Measurements from ENCODE around the gene LILRB4.

LILRB4 gene

DNA sequence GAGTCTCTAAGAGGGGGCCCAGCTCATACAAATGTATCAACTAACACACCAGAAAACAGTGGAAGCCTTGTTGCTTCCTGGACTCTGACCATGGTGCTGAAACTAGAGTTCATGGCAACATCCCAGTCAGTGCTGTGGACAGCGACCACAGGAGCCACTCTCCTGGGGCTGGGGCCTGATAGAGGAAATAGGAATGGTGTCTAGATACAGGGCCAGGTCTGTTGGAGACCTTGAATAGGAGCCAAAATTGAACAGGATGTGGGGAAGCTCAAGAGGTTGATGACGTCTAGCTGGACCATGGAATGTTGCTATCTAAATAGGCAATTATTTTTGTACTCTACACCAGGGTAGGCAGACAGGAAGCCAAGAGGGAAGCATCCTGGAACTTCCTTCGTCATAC is 21.7 kb downstream of the LILRB4 start:
- WGBS (ENCODE audit: extremely low coverage, insufficient coverage, low lambda C conversion rate): no CpG with 5 or more reads among the region's 3 CpGs
- peak; percentile 11 for DNase-seq

DNA sequence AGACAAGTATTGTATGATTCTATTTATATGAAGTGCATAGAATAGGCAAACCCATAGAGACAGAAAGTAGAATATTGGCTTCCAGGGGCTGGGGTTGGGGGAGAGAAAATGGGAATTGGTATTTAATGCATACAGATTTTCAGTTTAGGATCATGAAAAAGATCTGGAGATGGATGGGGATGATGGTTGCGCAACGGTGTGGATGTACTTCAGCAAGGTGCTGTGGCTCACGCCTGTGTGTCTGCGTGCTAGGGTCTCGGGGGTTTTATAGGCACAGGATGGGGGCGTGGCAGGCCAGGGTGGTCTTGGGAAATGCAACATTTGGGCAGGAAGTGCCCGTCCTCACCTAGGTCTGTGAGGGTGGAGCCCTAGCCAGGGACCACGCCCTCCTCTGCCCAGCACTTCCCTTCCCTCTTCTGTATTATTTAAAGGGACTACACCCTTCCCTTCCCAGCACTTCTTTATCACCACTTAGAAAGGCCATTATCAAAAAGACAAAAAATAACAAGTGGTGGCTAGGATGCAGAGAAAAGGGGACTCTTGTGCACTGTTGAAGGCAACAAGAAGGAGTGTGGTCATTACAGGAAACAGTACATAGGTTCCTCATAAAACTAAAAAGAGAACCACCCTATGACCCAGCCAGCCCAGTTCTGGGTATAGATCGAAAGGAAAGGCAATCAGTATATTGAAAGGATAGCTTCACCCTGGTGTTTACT is 29.0 kb downstream of the LILRB4 start:
- no CpG with 5 or more reads among the region's 9 CpGs for WGBS (ENCODE audit: extremely low coverage, insufficient coverage, low lambda C conversion rate)
- Histone ChIP-seq H3K56ac (ENCODE audit: low read length) (no peak overlapping the region), H3K79me2 (ENCODE audit: control insufficient read depth, insufficient read depth, low read length) (no peaks in the 10 kb centered on the region), H3K27me3 (ENCODE audit: insufficient read depth, low read length, poor library complexity) (no peaks in the 10 kb centered on the region), H3K4me3 (ENCODE audit: low read length) (no peak overlapping the region), H3K18ac (ENCODE audit: low read length) (no peak overlapping the region), H2BK120ac (ENCODE audit: low read depth, low read length) (no peak overlapping the region), H3K4ac (ENCODE audit: low read depth, low read length) (no peak overlapping the region), H2AK5ac (ENCODE audit: low read length) (no peak overlapping the region), H3K36me3 (ENCODE audit: control insufficient read depth, insufficient read depth, low read length) (no peaks in the 10 kb centered on the region), H3K23ac (ENCODE audit: low read length) (no peak overlapping the region), H3K4me2 (ENCODE audit: low read length) (no peak overlapping the region), H4K8ac (ENCODE audit: low read depth, low read length) (no peak overlapping the region), H4K5ac (ENCODE audit: low read length) (no peak overlapping the region), H3K4me1 (ENCODE audit: control insufficient read depth, low read depth, low read length) (no peaks in the 10 kb centered on the region), H3K9ac (ENCODE audit: low read length) (no peak overlapping the region), H3K27ac (ENCODE audit: low read depth, low read length) (no peak overlapping the region), H3K79me1 (ENCODE audit: low read length) (no peaks in the 10 kb centered on the region), H2BK5ac (ENCODE audit: low read length) (no peak overlapping the region), H2BK15ac (replicated peaks; ENCODE audit: low read depth) (no peak overlapping the region)
- no peak for DNase-seq

More for the DNA sequence above, 21.7 kb downstream of the LILRB4 start:
- Histone ChIP-seq H3K79me1 (ENCODE audit: low read length) (no peaks in the 10 kb centered on the region), H2BK5ac (ENCODE audit: low read length) (no peak overlapping the region), H4K8ac (ENCODE audit: low read depth, low read length) (no peak overlapping the region), H4K5ac (ENCODE audit: low read length) (no peak overlapping the region), H3K56ac (ENCODE audit: low read length) (no peak overlapping the region), H3K4me1 (ENCODE audit: control insufficient read depth, low read depth, low read length) (no peaks in the 10 kb centered on the region), H2BK120ac (ENCODE audit: low read depth, low read length) (no peak overlapping the region), H3K23ac (ENCODE audit: low read length) (no peak overlapping the region), H3K36me3 (ENCODE audit: control insufficient read depth, insufficient read depth, low read length) (no peaks in the 10 kb centered on the region), H2AK5ac (ENCODE audit: low read length) (no peak overlapping the region), H3K4ac (ENCODE audit: low read depth, low read length) (no peak overlapping the region), H3K4me3 (ENCODE audit: low read length) (no peak overlapping the region), H3K27ac (ENCODE audit: low read depth, low read length) (no peak overlapping the region), H3K4me2 (ENCODE audit: low read length) (no peak overlapping the region), H2BK15ac (replicated peaks; ENCODE audit: low read depth) (no peak overlapping the region), H3K18ac (ENCODE audit: low read length) (no peak overlapping the region), H3K27me3 (ENCODE audit: insufficient read depth, low read length, poor library complexity) (no peaks in the 10 kb centered on the region), H3K9ac (ENCODE audit: low read length) (no peak overlapping the region), H3K79me2 (ENCODE audit: control insufficient read depth, insufficient read depth, low read length) (no peaks in the 10 kb centered on the region)

DNA sequence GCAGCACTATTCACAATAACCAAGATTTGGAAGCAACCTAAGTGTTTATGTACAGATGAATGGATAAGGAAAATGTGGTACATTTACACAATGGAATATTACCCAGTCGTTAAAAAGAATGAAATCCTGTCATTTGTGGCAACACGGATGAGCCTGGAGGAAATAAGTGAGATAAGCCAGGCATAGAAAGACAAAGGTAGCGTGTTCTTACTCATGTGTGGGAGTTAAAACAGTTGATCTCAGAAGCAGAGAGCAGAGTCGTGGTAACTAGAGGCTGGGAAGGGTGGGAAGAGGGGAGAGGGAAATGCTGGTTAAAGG is 29.5 kb downstream of the LILRB4 start:
- Histone ChIP-seq H2BK15ac (replicated peaks; ENCODE audit: low read depth) (no peak overlapping the region), H2AK5ac (ENCODE audit: low read length) (no peak overlapping the region), H2BK5ac (ENCODE audit: low read length) (no peak overlapping the region), H3K36me3 (ENCODE audit: control insufficient read depth, insufficient read depth, low read length) (no peaks in the 10 kb centered on the region), H3K4me3 (ENCODE audit: low read length) (no peak overlapping the region), H3K27ac (ENCODE audit: low read depth, low read length) (no peak overlapping the region), H3K23ac (ENCODE audit: low read length) (no peak overlapping the region), H3K79me1 (ENCODE audit: low read length) (no peaks in the 10 kb centered on the region), H4K5ac (ENCODE audit: low read length) (no peak overlapping the region), H3K79me2 (ENCODE audit: control insufficient read depth, insufficient read depth, low read length) (no peaks in the 10 kb centered on the region), H3K4ac (ENCODE audit: low read depth, low read length) (no peak overlapping the region), H3K4me2 (ENCODE audit: low read length) (no peak overlapping the region), H3K9ac (ENCODE audit: low read length) (no peak overlapping the region), H3K18ac (ENCODE audit: low read length) (no peak overlapping the region), H4K8ac (ENCODE audit: low read depth, low read length) (no peak overlapping the region), H3K27me3 (ENCODE audit: insufficient read depth, low read length, poor library complexity) (no peaks in the 10 kb centered on the region), H3K4me1 (ENCODE audit: control insufficient read depth, low read depth, low read length) (no peaks in the 10 kb centered on the region), H3K56ac (ENCODE audit: low read length) (no peak overlapping the region), H2BK120ac (ENCODE audit: low read depth, low read length) (no peak overlapping the region)
- DNase-seq: no peak
- WGBS (ENCODE audit: extremely low coverage, insufficient coverage, low lambda C conversion rate): no CpG with 5 or more reads among the region's 4 CpGs

DNA sequence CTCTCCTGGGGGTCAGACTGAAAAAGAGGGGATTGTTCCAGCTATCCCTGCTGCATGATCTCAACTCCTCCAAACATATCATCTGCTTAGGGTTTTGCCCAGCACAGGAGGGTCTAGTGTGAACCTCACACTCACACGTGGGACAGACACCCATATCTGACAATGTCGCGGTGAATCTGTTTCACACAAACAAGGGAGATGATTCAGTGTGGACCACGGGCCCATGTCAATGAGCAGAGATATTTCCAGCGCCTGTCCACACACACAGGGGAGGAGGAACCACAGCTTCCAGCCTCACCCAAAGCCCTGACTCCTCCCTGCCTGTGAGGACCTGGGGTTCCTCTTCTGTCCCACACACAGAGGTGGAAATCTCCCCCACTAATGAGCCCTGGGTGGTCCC is 31.9 kb downstream of the LILRB4 start:
- WGBS (ENCODE audit: extremely low coverage, insufficient coverage, low lambda C conversion rate): no CpG with 5 or more reads among the region's 5 CpGs
- no peak overlapping the region for H4K5ac ChIP-seq (ENCODE audit: low read length)
- H3K27me3 ChIP-seq (ENCODE audit: insufficient read depth, low read length, poor library complexity): no peaks in the 10 kb centered on the region
- H3K4me3 ChIP-seq (ENCODE audit: low read length): no peak overlapping the region
- no peaks in the 10 kb centered on the region for H3K79me1 ChIP-seq (ENCODE audit: low read length)
- H3K56ac ChIP-seq (ENCODE audit: low read length): no peak overlapping the region
- no peak overlapping the region for H3K27ac ChIP-seq (ENCODE audit: low read depth, low read length)
- no peaks in the 10 kb centered on the region for H3K4me1 ChIP-seq (ENCODE audit: control insufficient read depth, low read depth, low read length)
- H3K9ac ChIP-seq (ENCODE audit: low read length): no peak overlapping the region
- H3K79me2 ChIP-seq (ENCODE audit: control insufficient read depth, insufficient read depth, low read length): no peaks in the 10 kb centered on the region
- no peak overlapping the region for H3K23ac ChIP-seq (ENCODE audit: low read length)
- no peak overlapping the region for H4K8ac ChIP-seq (ENCODE audit: low read depth, low read length)
- H2AK5ac ChIP-seq (ENCODE audit: low read length): no peak overlapping the region
- no peak overlapping the region for H3K4me2 ChIP-seq (ENCODE audit: low read length)
- no peak overlapping the region for H2BK120ac ChIP-seq (ENCODE audit: low read depth, low read length)
- H2BK15ac ChIP-seq (replicated peaks; ENCODE audit: low read depth): no peak overlapping the region
- no peaks in the 10 kb centered on the region for H3K36me3 ChIP-seq (ENCODE audit: control insufficient read depth, insufficient read depth, low read length)
- no peak overlapping the region for H2BK5ac ChIP-seq (ENCODE audit: low read length)
- no peak overlapping the region for H3K4ac ChIP-seq (ENCODE audit: low read depth, low read length)
- DNase-seq: no peak
- H3K18ac ChIP-seq (ENCODE audit: low read length): no peak overlapping the region

DNA sequence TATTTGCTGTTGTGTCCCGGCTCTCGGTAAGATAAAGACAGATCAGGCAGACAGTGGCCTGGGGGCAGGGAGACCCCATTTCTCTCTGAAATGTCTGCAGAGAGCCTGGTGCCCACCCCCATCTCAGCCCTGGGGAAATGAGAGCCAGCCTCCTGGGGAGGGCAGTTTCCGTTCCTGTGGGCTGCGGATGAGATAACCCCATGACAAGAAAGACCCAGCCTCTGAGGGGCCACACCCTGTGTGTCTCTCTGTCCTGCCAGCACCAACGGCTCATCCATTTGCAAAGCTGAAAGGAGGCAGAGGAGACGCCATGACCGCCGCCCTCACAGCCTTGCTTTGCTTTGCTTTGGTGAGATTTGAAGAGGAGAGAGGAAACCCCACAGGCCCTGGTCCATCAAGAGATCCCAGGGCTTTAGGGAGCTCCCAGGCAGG is 33.3 kb downstream of the LILRB4 start:
- Histone ChIP-seq H3K56ac (ENCODE audit: low read length) (no peak overlapping the region), H3K23ac (ENCODE audit: low read length) (no peak overlapping the region), H3K79me2 (ENCODE audit: control insufficient read depth, insufficient read depth, low read length) (no peaks in the 10 kb centered on the region), H4K8ac (ENCODE audit: low read depth, low read length) (no peak overlapping the region), H3K4me3 (ENCODE audit: low read length) (no peak overlapping the region), H3K9ac (ENCODE audit: low read length) (no peak overlapping the region), H2BK5ac (ENCODE audit: low read length) (no peak overlapping the region), H3K79me1 (ENCODE audit: low read length) (no peaks in the 10 kb centered on the region), H2BK15ac (replicated peaks; ENCODE audit: low read depth) (no peak overlapping the region), H2BK120ac (ENCODE audit: low read depth, low read length) (no peak overlapping the region), H3K4me1 (ENCODE audit: control insufficient read depth, low read depth, low read length) (no peaks in the 10 kb centered on the region), H3K27ac (ENCODE audit: low read depth, low read length) (no peak overlapping the region), H3K4me2 (ENCODE audit: low read length) (no peak overlapping the region), H3K18ac (ENCODE audit: low read length) (no peak overlapping the region), H3K27me3 (ENCODE audit: insufficient read depth, low read length, poor library complexity) (no peaks in the 10 kb centered on the region), H4K5ac (ENCODE audit: low read length) (no peak overlapping the region), H2AK5ac (ENCODE audit: low read length) (no peak overlapping the region), H3K36me3 (ENCODE audit: control insufficient read depth, insufficient read depth, low read length) (no peaks in the 10 kb centered on the region), H3K4ac (ENCODE audit: low read depth, low read length) (no peak overlapping the region)
- DNase-seq: no peak
- WGBS (ENCODE audit: extremely low coverage, insufficient coverage, low lambda C conversion rate): no CpG with 5 or more reads among the region's 8 CpGs

DNA sequence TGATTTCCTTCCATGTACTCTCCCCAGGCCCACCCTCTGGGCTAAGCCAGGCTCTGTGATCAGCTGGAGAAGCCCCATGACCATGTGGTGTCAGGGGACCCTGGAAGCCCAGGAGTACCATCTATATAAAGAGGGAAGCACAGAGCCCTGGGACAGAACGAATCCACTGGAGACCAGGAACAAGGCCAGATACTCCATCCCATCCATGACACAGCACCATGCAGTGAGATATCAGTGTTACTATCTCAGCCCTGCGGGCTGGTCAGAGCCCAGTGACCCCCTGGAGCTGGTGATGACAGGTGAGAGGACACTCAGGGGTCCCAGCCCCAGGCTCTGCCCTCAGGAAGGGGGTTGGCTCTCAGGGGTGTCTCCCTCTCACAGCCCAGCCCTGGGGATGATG is 34.0 kb downstream of the LILRB4 start:
- Histone ChIP-seq H2AK5ac (ENCODE audit: low read length) (no peak overlapping the region), H3K36me3 (ENCODE audit: control insufficient read depth, insufficient read depth, low read length) (no peaks in the 10 kb centered on the region), H3K9ac (ENCODE audit: low read length) (no peak overlapping the region), H3K4me3 (ENCODE audit: low read length) (no peak overlapping the region), H3K23ac (ENCODE audit: low read length) (no peak overlapping the region), H4K5ac (ENCODE audit: low read length) (no peak overlapping the region), H3K79me2 (ENCODE audit: control insufficient read depth, insufficient read depth, low read length) (no peaks in the 10 kb centered on the region), H2BK15ac (replicated peaks; ENCODE audit: low read depth) (no peak overlapping the region), H3K27ac (ENCODE audit: low read depth, low read length) (no peak overlapping the region), H2BK5ac (ENCODE audit: low read length) (no peak overlapping the region), H3K4me2 (ENCODE audit: low read length) (no peak overlapping the region), H3K56ac (ENCODE audit: low read length) (no peak overlapping the region), H3K4me1 (ENCODE audit: control insufficient read depth, low read depth, low read length) (no peaks in the 10 kb centered on the region), H4K8ac (ENCODE audit: low read depth, low read length) (no peak overlapping the region), H3K27me3 (ENCODE audit: insufficient read depth, low read length, poor library complexity) (no peaks in the 10 kb centered on the region), H2BK120ac (ENCODE audit: low read depth, low read length) (no peak overlapping the region), H3K18ac (ENCODE audit: low read length) (no peak overlapping the region), H3K79me1 (ENCODE audit: low read length) (no peaks in the 10 kb centered on the region), H3K4ac (ENCODE audit: low read depth, low read length) (no peak overlapping the region)
- no peak for DNase-seq
- WGBS (ENCODE audit: extremely low coverage, insufficient coverage, low lambda C conversion rate): no CpG with 5 or more reads among the region's 2 CpGs
